Occipital lobe (tissue), 3 donors: ENCODE data around the gene PRAMEF7. TPM values are rescaled to one million over a fixed set of nuclear protein-coding genes. Genes with fewer than 3 reads are reported as not detected.
"Not testable (repeated sequence)": the region's sequence is repeated elsewhere in the genome, so short reads cannot be mapped to it uniquely, and the experiment has no call there.

ENCODE experiments used
- DNase-seq: peaks from one replicate; lab custom pipeline; 2025; lab: John Stamatoyannopoulos, UW
- small RNA-seq: library from RNA; depleted of rRNA; stranded (forward); fragments of <200 nt; gene quantifications from one replicate; pipeline ENCODE3, GENCODE V24; 2014
- total RNA-seq: library from RNA; depleted of rRNA; stranded (reverse); fragments of >200 nt; gene quantifications from one replicate; pipeline ENCODE4 v1.2.3, GENCODE V29; 2014

The PRAMEF7 gene
- total RNA-seq = not detected

DNA sequence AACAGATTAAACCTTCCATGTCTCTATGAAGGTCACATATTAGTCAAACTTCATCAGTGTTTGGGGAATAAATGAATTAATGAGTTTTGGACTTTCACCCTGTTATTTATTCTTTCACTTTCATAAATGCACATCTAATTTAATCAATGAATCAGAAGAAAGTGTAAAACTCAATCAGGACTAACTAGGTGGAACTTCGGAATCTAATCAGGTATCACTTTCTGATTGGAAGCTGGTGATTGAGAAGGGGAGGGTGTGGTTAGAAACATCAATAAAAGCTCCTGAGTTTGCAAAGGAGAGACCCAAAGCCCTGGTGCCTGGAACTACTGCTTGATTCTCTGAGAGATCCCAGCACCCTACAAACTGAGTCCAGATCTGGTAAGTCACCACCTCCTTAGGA is at the start of gene PRAMEF7:
PRAMEF7 (plus strand) TSS at position 301 of the 400 bp plus-strand sequence. CDS start 1,083 bp downstream, outside the sequence.
- DNase-seq = not testable (repeated sequence)

DNA sequence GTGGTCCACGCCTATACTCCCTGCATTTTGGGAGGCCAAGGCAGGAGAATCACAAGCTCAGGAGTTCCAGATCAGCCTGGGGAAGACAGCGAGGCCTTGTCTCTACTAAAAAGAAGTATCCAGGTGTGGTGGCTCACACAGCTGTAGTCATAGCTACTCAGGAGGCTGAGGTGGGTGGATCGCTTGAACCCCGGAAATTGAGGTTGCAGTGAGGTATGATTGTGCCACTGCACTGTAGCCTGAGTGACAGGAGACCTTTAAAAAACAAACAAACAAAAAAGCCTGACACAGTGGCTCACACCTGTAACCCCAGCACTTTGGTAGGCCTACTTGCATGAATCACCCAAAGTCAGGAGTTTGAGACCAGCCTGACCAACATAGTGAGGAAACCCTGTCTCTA is 38.0 kb upstream of the PRAMEF7 start:
- DNase-seq = not testable (repeated sequence)

DNA sequence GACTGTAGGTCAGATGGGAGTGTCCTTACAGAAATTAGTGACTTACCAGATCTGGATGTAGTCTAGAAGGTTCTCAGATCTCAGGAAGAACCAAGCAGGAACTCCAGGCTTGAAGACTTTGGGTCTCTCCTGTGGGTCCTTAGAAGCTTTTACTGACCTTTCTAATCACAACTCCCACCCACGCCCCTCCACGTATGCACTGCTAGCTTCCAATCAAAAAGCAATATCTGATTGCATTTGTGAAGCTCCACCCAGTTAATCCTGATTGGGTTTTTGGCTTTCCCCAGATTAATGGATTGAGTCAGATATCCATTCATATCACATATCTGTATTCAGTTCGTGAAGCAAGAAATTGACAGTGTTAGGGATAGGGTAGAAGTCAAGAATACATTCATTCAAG is 30.3 kb upstream of the PRAMEF7 start, which contains the start of gene PRAMEF4:
PRAMEF4 (minus strand) TSS at position 101 of the 400 bp plus-strand sequence. CDS start 2,807 bp downstream, outside the sequence.
- not testable (repeated sequence) for DNase-seq

DNA sequence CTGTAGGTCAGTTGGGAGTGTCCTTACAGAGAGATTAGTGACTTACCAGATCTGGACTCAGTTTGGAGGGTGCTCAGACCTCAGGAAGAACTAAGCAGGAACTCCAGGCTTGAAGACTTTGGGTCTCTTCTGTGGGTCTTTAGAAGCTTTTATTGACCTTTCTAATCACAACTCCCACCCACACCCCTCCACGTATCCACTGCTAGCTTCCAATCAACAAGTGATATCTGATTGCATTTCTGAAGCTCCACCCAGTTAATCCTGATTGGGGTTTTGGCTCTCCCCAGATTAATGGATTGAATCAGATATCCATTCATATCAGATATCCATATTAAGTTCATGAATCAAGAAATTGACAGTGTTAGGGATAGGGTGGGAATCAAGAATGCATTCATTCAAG is 18.2 kb upstream of the PRAMEF7 start, which contains the start of gene PRAMEF10:
PRAMEF10 (minus strand) TSS at position 101 of the 400 bp plus-strand sequence. CDS start 2,423 bp downstream, outside the sequence.
- not testable (repeated sequence) for DNase-seq

DNA sequence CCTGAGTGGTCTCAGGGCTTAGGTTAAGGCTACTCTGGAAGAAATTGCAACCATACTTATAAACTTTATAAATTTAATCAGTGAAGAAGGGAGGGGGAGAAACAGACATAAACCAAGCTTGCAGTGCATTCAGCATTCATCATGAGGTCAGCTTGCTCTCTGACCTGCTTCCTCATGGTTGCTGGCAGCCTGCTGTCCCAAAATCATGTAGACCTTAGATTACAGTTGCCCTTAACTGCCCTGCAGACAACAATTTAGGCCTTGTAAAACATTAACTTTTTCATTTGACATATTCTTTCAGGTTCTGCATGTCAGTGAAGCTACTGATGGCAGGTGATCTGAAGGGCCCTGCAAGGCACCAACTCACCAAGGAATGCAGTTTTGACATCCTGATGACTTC is 17.2 kb upstream of the PRAMEF7 start:
- not testable (repeated sequence) for DNase-seq

DNA sequence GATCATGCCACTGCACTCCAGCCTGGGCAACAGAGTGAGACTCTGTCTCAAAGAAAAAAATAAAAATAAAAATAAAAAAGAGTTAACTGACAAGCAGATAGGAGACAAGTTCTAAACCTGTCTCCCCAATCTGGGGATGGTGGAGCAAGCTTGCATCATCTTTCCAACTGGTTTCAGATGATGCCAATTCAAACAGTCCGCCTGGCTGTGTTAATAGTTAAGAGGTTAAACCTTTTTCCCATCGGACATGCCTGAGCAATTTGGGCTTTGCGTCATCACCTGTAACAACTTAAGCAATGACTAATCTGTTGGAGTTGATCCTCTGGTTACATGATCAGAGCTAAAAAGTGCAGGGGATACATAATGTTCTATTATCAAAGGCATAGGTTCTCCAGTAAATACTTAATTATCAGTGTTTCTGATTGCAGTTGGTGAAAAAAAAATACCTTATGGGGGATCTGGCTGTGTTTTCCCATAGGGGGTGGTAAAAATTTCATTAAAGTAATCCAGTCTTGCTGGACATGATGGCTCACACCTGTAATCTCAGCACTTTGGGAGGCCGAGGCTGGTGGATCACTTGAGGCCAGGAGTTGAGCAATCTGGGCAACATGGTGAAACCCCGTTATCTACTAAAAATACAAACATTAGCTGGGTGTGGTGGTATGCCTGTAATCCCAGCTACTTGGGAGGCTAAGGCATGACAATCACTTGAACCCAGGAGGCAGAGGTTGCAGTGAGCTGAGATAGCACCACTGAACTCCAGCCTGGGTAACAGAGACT is 12.4 kb upstream of the PRAMEF7 start:
- DNase-seq = not testable (repeated sequence)

DNA sequence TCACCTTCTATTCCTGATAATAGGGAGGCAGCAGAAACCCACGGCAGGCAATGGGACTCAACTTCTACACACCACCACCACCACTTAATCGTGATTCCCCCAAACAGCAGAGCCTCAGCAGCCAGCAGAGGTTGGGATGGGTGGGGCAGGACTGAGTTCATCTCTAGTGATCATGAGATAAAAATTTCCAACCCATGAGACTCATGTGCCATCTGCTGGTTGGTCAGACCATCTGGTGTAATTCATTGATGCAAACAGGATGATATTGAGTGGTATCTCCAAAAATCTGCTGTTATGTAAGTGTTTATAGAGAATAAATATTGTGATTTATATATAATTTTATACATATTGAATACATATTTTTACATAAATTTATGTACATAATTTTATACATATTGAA is 5.3 kb downstream of the PRAMEF7 start:
- not testable (repeated sequence) for DNase-seq

DNA sequence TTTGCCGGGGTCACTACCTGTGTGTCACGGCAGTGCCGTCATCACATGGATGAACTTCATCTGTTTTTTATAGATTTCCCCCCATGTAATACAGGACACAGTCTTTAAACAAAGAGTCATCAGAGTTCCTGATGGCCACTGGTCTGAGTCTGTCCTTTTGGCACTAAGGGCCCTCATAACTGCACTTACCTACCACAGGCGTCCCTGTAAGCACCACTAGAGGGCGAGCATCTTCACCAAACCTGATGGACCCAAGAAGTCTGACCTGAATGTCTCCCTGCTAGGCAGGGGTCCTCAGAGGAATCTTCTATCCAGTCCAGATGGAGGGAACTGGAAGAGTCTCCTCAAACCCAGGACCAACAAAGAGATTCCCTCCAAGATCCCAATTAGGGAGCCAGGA is 8.0 kb downstream of the PRAMEF7 start:
- DNase-seq = not testable (repeated sequence)

DNA sequence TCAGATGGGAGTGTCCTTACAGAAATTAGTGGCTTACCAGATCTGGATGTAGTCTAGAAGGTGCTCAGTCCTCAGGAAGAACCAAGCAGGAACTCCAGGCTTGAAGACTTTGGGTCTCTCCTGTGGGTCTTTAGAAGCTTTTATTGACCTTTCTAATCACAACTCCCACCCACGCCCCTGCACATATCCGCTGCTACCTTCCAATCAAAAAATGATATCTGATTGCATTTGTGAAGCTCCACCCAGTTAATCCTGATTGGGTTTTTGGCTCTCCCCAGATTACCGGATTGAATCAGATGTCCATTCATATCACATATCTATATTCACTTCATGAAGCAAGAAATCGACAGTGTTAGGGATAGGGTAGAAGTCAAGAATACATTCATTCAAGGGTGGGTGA is 31.1 kb downstream of the PRAMEF7 start, which contains the start of gene PRAMEF6:
PRAMEF6 (minus strand) TSS at position 101 of the 400 bp plus-strand sequence. CDS start 5,062 bp downstream, outside the sequence.
- not testable (repeated sequence) for DNase-seq

Small RNAs within 50 kb of the gene (small RNA-seq; reads per million reads assigned to genes)
- gene RNU6-1072P = not detected

Other genes with a start within 250 kb of the PRAMEF7 start
- gene AADACL3, start 200.5 kb upstream of the PRAMEF7 start, total RNA-seq = not detected
- gene CFAP107, start 170.4 kb upstream of the PRAMEF7 start, total RNA-seq = not detected
- not detected for gene PRAMEF12, start 142.9 kb upstream of the PRAMEF7 start, total RNA-seq
- gene PRAMEF1, start 125.2 kb upstream of the PRAMEF7 start, total RNA-seq = not detected
- not detected for gene PRAMEF11, start 85.2 kb upstream of the PRAMEF7 start, total RNA-seq
- not detected for gene HNRNPCL1, start 67.9 kb upstream of the PRAMEF7 start, total RNA-seq
- gene PRAMEF2, start 59.5 kb upstream of the PRAMEF7 start, total RNA-seq = not detected
- gene PRAMEF4, start 30.4 kb upstream of the PRAMEF7 start, total RNA-seq = not detected
- not detected for gene PRAMEF10, start 18.3 kb upstream of the PRAMEF7 start, total RNA-seq
- gene PRAMEF6, start 31.0 kb downstream of the PRAMEF7 start, total RNA-seq = not detected
- gene PRAMEF27, start 140.0 kb downstream of the PRAMEF7 start, total RNA-seq = not detected
- gene HNRNPCL3, start 144.2 kb downstream of the PRAMEF7 start, total RNA-seq = not detected
- not detected for gene PRAMEF25, start 154.2 kb downstream of the PRAMEF7 start, total RNA-seq
- not detected for gene HNRNPCL2, start 200.2 kb downstream of the PRAMEF7 start, total RNA-seq
- gene PRAMEF26, start 239.4 kb downstream of the PRAMEF7 start, total RNA-seq = not detected
- gene HNRNPCL4, start 249.0 kb downstream of the PRAMEF7 start, total RNA-seq = not detected